Chondrocyte (in vitro differentiated cells): Measurements from ENCODE around the gene BAG3. TPM values are rescaled to one million over a fixed set of nuclear protein-coding genes. Genes with fewer than 3 reads are reported as not detected.
A peak's percentile ranks its signal among the peaks of the same experiment; 100 is the strongest.

Experiments
- DNase-seq: peaks from one replicate; pipeline ENCODE4 v3.0.0; 2021; ENCODE audit warnings: mixed read lengths, low spot score
- H3K27ac Mint-ChIP-seq: one replicate; pipeline ENCODE4 v1.8.0; 2021; ENCODE audit warnings: mild to moderate bottlenecking, moderate library complexity, mixed read lengths; ENCODE audit not compliant: unreplicated experiment
- H3K27me3 Mint-ChIP-seq: 2 replicates; pipeline ENCODE4 v1.8.0; 2021; ENCODE audit warnings: low read depth, mixed read lengths
- H3K36me3 Mint-ChIP-seq: 2 replicates; pipeline ENCODE4 v1.8.0; 2021; ENCODE audit warnings: low read depth, mixed read lengths
- H3K4me1 Mint-ChIP-seq: 2 replicates; pipeline ENCODE4 v1.8.0; 2021; ENCODE audit warnings: low read depth, mild to moderate bottlenecking, mixed read lengths
- H3K4me3 Mint-ChIP-seq: one replicate; pipeline ENCODE4 v1.8.0; 2021; ENCODE audit warnings: mild to moderate bottlenecking, moderate library complexity, mixed read lengths; ENCODE audit not compliant: unreplicated experiment
- H3K9me3 Mint-ChIP-seq: 2 replicates; pipeline ENCODE4 v1.8.0; 2021; ENCODE audit warnings: low read depth, mixed read lengths
- CTCF ChIP-seq: fragments of 200-600 bp; sonication (generic); IDR thresholded peaks from 2 replicates; pipeline ENCODE4 v1.5.0; 2021; ENCODE audit warnings: antibody characterized with exemption, mild to moderate bottlenecking, moderate library complexity
- total RNA-seq: library from RNA; stranded (reverse); gene quantifications from 3 replicates; pipeline ENCODE4 v1.2.1, GENCODE V29; 2021

The BAG3 gene
- total RNA-seq, 1 donor from 2014 or later, result 62.0 TPM

DNA sequence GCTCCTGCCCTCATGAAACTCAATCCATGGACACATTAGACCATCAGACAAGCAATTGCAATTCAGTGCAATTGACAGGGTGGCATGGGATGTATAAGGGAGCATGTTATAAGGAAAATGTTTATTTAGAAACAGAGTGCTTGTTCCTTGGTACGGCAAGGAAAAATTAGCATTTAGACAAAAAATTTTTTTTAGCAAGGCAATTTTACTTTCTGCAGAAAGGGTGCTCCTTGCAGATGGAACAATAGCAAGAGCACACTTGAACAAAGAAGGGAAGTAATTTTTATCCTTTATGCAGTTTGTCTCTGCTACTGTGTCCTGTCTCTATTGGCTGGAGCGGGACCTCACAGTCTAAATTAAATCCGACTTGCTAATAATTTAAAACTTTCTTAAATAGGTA is 6.2 kb upstream of the BAG3 start:
- H3K4me1 Mint-ChIP-seq, result no peaks in the 10 kb centered on the region
- no peak overlapping the region for H3K27ac Mint-ChIP-seq
- no peaks in the 10 kb centered on the region for H3K9me3 Mint-ChIP-seq
- no peak for TF ChIP-seq CTCF
- H3K36me3 Mint-ChIP-seq, result no peaks in the 10 kb centered on the region
- no peaks in the 10 kb centered on the region for H3K27me3 Mint-ChIP-seq
- no peak overlapping the region for H3K4me3 Mint-ChIP-seq
- no peak for DNase-seq

DNA sequence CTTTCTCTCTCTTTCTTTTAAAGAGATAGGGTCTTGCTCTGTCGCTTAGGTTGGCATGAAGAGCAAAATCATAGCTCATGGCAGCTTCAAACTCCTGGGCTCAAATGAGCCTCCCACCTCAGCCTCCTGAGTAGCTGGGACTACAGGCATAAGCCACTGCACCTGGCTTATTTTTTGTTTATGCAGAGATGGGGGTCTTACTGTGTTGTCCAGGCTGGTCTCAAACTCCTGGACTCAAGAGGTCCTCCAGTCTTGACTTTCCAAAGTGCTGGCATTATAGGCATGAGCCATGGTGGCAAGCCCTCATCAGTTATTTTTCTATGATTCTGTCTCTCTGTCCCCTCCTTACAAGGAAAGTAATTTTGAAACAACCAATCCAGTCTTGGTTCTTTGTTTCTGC is 1.1 kb upstream of the BAG3 start:
- DNase-seq, result no peak
- H3K9me3 Mint-ChIP-seq, result no peaks in the 10 kb centered on the region
- H3K27me3 Mint-ChIP-seq, result no peaks in the 10 kb centered on the region
- TF ChIP-seq CTCF, result no peak
- no peaks in the 10 kb centered on the region for H3K36me3 Mint-ChIP-seq
- no peak overlapping the region for H3K4me3 Mint-ChIP-seq
- H3K4me1 Mint-ChIP-seq, result peaks cover 27% of the 10 kb centered on the region
- H3K27ac Mint-ChIP-seq, result no peak overlapping the region

- no peak for TF ChIP-seq CTCF
- DNase-seq, result no peak
- H3K4me3 Mint-ChIP-seq, result peak overlapping the region; percentile 78
- no peaks in the 10 kb centered on the region for H3K9me3 Mint-ChIP-seq
- peak overlapping the region; percentile 90 for H3K27ac Mint-ChIP-seq
- peaks cover 44% of the 10 kb centered on the region for H3K4me1 Mint-ChIP-seq
- H3K27me3 Mint-ChIP-seq, result no peaks in the 10 kb centered on the region
- no peaks in the 10 kb centered on the region for H3K36me3 Mint-ChIP-seq
Measured at GRCh38 chr10:119651514-119652360, 557 bp downstream of the BAG3 start.

- Mint-ChIP-seq H3K36me3 (no peaks in the 10 kb centered on the region), H3K4me1 (peaks cover 50% of the 10 kb centered on the region), H3K27ac (peak overlapping the region; percentile 89), H3K9me3 (no peaks in the 10 kb centered on the region), H3K4me3 (peak overlapping the region; percentile 75), H3K27me3 (no peaks in the 10 kb centered on the region)
- DNase-seq, result no peak
- peak; percentile 73 for TF ChIP-seq CTCF
Measured at GRCh38 chr10:119652361-119652730, 1.2 kb downstream of the BAG3 start.

- Mint-ChIP-seq H3K9me3 (no peaks in the 10 kb centered on the region), H3K4me3 (peak overlapping the region; percentile 75), H3K36me3 (no peaks in the 10 kb centered on the region), H3K27ac (peak overlapping the region; percentile 89), H3K27me3 (no peaks in the 10 kb centered on the region), H3K4me1 (peaks cover 58% of the 10 kb centered on the region)
- no peak for DNase-seq
- TF ChIP-seq CTCF, result no peak
Measured at GRCh38 chr10:119653209-119653608, 2.0 kb downstream of the BAG3 start.
